ENCODE measurements around the gene FURIN.

DNA sequence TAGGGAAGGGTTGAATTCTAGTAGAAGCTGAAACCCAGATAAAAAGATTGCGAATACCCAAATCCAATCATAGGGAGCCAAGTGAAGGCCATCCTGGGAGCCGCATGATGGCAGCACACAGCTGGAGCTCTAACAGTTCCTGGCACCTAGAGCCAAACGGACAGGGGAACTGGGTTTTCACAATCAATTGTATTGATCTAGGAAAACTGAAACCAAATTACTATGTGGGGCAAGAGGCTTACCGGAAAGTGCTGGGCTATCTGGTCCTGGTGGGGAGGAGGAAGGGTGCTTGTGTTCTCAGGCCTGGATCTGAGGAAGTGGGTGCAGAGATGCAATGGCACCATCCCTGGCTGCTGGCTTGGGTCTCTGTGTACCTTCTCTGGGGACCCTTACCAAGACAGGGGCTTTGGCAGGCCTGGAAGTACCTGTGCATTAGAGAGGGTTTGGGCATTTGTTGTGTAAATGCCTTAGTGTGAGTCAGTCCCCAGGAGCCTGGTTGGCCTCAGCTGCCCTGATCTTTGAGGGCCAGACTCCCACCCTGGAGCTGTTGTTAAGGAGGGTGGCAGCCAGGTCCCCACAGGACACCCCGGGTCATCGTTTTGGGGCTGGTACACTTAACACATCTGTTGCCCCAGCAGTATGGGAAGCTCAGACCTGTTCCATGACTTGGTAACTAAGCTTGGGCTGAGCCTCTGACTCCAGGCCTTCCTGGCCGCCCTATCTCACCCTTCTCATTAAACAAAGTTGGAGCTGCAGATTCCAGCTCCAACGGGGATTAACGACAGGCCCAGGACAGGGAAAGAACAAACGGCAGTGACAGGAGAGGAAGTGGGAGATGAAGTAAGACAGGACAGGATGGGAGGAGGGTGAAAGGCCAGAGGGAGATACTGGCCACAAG is 8.9 kb upstream of the FURIN start:
- no peak for TF ChIP-seq ZNF565 (CRISPR knock-in tag; conservative IDR thresholded peaks at IDR 0.05; ENCODE audit: low read depth)
- TF ChIP-seq RARB (CRISPR knock-in tag; IDR thresholded peaks at IDR 0.05): no peak

Measured in SK-N-SH treated with all-trans-retinoic acid at 6 μM for 48 hours (cell line).